HG02759 (cell line): Measurements from ENCODE around the gene MILR1.
"Not testable (repeated sequence)": the region's sequence is repeated elsewhere in the genome, so short reads cannot be mapped to it uniquely, and the experiment has no call there.

Source experiments
- ATAC-seq: cut with Tn5 transposase; IDR thresholded peaks from one replicate; pipeline ENCODE4 v1.9.1; 2021; ENCODE audit warnings: mild to moderate bottlenecking, moderate library complexity; ENCODE audit not compliant: unreplicated experiment

MILR1 gene

GRCh38 chr17:64448665-64449512 is at the start of gene MILR1:
TSS of gene MILR1 (plus strand) at chr17:64449115. CDS start at chr17:64449169, 54 bp downstream.
- no peak for ATAC-seq

DNA sequence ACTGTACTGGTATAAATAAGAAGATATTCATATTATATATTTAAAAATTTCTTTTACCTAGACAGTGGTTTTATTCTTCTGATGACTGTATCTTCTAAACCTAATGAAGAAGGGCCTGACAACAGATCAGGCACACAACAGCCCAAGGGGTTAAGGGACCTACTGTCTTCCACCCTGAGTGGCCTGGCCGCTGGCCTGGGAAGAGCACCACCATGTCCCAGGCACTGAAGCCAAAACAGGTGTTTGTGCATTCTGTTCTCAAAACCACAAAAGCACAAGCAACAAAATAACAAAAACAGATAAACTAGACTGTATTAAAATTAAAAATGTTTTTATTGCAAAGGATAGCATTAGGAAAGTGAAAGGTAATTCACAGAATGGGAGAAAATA is 49.2 kb upstream of the MILR1 start:
- ATAC-seq, result no peak

GRCh38 chr17:64400642-64401041 is 48.3 kb upstream of the MILR1 start:
- ATAC-seq, result no peak

DNA sequence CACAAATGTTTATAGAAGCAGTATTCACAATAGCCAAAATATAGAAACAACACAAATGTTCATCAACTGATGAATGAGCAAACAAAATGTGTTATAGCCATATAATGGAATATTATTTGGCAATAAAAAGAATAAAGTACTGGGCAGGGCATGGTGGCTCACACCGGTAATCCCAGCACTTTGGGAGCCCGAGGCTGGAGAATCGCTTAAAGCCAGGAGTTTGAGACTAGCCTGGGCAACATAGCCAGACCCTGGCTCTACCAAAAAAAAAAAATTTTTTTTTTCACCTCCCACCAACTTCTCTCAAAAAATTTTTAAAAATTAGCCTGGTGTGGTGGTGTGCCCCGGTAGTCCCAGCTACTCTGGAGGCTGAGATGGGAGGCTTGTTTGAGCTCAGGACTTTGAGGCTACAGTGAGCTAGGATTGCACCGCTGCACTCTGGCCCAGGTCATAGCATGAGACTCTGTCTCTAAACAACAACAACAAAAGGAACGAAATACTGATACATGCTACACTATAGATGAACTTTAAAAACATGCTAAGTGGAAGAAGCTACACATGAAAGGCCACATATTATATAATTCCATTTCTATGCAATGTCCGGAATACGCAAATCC is 47.6 kb upstream of the MILR1 start:
- no peak for ATAC-seq

GRCh38 chr17:64401941-64402340 is 47.0 kb upstream of the MILR1 start:
- ATAC-seq, result no peak

- no peak for ATAC-seq
Measured at GRCh38 chr17:64402469-64402868, 46.4 kb upstream of the MILR1 start.

DNA sequence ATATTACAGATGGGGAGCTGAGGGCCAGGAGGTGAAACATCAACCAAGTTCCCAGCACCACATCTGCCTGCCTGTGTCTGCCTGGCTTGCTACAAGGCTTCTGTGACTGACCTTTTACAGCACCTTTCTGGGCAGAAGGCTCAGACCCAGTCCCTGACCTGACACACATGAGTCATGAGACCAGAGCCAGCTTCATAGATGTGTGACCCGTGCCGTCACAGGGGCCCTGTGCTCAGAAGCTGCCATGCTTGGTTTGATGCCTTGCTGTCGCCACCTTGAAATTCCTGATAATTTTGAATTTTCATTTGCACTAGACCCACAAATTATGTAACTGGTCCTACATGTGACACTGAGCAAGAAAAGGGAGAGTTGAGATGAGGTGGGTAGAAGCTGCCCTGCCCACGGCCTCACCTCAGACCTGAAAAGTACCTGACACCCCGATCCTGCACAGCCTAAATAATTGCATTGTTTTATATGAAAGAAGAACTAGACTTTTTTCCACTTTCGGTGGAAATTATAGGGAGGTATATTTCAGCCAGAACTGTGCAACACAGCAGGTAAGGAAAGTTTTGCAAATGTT is 44.9 kb upstream of the MILR1 start:
- no peak for ATAC-seq

DNA sequence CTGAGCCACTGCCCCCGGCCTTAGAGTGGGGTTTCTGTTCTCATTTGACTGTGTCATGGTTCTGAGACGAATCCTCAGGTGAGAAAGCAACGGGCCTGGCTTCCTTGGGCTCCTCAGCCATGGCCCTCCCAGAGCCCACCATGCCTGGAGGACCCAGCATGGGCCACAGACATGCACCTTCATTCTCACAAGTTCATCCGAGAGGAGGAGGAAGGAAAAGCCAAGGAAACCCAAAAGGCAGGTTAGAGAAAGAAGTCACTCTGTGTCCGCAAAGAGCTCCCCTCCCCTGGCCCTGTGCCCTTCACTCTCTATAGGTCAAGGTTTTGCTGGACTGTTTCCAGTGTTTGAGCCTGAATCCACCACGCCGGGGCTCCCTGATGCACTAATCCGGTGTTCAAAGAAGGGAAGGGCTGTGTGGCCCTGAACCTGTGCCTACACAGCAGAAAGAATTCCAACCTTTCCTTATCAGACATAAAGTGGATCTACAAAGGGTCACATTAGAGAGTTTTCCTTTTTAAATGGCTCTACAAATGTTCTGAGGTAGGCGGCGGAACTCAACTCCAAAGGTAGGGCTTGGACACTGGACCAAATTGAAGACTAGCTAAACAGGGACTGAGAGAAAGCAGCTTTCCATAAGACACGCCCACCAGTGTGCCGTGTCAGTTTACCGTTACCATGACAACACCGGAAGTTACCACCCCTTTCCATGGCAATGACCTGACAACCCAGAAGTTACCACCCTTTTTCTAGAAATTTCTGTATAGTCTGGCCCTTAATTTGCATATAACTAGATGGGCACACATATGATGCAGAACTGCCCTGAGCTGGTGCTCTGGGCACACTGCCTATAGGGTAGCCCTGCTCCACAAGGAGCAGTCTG is 42.4 kb upstream of the MILR1 start:
- no peak for ATAC-seq

DNA sequence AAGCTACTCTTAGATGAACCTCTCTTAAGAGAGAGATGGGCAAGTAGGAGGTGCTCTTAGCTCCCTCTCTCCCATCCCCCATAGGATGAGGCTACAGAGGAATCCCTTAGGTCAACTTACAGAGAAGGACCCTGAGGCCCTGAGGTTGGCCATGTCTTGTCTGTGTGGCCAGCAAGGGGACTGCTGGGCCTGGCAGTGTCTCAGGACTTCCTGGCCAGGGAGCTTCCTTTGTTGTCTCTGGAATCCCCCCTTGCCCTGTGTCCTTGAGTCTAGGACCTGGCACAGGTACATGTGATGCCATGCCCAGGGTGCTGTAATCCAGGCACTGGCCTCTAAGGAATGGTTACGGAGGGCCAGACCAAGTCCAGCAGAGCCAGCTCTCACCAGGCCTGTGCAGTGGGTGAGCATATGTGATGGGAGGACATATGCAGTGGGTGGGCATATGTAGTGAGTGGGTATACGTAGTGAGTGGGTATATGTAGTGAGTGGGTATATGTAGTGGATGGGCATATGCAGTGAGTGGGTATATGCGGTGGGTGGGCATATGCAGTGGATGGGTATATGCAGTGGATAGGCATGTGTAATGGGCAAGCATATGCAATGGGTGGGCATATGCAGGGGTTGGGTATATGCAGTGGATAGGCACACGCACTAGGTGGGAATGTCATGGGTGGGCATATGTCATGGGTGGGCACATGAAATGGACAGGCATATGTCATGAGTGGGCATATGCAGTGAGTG is 38.0 kb upstream of the MILR1 start:
- no peak for ATAC-seq

DNA sequence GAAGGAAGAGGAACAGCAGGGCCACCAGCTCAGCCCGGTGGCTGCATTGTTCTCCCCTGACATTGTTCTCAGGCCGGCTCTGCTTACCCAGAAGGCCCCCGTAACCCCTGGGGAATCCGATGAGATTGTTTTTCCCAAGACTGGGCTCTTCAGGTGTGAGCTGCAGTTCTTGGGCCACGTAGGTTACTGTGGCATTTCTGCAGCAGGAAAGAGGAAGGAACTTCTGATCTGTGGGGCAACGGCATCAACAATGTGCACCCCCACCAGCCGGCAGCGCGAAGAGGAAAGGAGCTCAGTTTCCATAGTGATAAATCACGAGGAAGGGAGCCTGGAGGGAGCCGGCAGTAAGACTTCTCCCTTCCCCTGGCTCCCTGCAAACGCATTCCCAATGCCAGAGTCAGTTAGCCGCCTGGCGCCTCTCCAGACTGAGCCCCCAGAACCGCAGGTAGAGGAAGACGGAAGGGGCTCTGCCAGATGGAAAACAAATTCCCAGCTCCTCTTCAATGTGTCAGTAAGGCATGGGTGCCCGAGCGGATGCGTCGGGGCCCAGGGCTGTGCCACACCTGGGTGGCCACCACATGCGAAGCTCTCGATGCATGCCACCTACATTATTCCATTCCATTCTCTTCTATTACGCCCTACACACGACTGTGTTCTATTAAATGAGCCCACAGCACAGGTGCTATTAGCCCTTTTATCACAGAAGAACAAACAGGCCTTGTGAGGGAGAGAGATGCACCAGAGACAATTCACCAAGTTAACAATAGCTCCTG is 36.7 kb upstream of the MILR1 start:
- no peak for ATAC-seq

DNA sequence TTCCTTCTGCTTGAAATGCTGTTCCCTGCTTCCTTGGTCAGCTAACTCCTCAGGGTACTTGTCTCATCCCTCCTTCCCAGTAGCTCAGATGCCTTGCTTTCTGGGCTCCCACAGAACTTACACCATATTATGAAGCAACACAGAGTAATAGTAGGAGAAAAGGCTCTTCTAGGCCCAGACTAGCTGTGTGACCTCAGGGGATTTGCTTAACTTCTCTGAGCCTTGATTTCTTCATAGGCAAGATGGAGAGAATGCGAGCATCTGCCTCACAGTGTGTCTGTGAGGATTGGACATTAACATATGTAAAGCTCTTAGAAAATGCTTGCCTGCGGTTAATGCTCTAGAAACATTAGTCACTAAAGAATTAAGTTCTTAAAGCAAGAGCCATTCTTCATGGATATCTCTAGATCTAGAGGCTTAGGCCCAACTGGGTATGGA is 36.0 kb upstream of the MILR1 start:
- no peak for ATAC-seq

DNA sequence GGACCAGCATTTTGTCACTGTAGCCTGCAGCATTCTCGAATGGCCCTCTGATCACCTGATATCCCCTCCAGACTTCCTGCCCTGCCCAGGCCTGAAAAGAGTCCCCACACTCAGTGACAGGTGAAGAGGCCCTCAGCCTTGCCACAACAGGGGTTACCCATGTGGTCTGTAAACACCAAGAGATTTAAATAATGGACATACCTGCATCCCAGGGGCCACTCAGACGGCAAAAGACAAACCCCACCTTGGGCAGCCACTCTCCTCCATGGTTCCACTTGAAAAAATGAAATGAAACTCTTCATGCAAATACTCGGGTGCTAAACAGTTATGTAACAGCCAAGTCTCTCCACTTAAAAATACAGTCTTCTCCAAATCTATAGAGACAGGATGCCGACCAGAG is 35.4 kb upstream of the MILR1 start:
- ATAC-seq, result peak; percentile 52

DNA sequence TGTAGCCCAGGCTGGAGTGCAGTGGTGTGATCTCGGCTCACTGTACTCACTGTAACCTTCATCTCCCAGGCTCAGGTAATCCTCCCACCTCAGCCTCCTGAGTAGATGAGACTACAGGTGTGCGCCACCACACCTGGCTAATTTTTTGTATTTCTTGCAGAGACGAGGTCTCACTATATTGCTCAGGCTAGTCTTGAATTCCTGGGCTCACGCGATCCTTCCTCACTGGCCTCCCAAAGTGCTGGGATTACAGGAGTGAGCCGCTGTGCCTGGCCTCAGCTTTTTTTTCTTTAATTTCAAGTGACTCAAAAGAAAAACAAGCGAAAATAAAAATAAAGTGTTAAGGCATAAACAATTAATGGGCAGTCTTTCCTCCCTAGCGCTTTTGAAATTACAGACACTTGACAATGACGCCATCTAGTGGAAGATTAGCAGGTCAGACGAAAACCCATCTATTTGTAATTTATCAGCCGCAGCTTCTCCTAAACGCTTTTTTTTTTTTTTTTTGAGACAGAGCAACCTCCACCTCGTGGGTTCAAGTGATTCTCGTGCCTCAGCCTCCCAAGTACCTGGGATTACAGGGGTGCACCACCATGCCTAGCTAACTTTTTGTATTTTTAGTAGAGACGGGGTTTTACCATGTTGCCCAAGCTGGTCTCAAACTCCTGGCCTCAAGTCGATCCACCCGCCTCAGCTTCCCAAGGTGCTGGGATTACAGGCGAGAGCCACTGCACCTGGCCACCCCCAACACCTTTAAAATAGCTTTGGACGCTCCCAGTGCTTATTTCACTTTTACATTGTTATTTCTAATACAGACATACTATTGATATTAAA is 30.2 kb upstream of the MILR1 start:
- ATAC-seq, result no peak

DNA sequence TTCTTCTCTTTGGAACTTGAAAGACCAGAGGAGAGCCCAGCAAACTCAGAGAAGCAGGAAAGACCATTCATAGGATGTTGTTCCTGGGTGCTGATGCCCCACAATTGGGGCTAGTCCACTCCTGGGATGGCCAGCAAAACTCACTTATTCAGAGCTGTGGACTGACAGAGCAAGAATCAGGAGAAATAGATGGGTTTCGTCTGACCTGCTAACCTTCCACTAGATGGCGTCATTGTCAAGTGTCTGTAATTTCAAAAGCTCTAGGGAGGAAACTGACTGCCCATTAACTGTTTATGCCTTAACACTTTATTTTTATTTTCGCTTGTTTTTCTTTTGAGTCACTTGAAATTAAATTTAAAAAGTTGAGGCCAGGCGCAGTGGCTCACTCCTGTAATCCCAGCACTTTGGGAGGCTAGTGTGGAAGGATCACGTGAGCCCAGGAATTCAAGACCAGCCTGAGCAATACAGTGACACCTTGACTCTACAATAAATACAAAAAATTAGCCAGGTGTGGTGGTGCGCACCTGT is 28.7 kb upstream of the MILR1 start:
- ATAC-seq, result peak; percentile 43

DNA sequence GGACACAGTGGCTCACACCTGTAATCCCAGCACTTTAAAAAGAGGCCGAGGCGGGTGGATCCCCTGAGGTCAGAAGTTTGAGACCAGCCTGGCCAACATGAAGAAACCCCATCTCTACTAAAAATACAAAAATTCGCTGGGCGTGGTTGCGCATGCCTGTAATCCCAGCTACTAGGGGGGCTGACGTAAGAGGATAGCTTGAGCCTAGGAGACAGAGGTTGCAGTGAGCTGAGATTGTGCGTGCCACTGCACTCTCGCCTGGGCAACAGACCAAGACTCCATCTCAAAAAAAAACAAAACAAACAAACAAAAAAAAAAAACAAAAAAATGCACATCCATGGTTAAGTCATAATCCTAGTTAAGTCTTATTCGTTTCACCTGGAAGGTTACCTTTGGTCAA is 26.8 kb upstream of the MILR1 start:
- ATAC-seq, result not testable (repeated sequence)

GRCh38 chr17:64423881-64424280 is 25.0 kb upstream of the MILR1 start:
- ATAC-seq, result no peak

DNA sequence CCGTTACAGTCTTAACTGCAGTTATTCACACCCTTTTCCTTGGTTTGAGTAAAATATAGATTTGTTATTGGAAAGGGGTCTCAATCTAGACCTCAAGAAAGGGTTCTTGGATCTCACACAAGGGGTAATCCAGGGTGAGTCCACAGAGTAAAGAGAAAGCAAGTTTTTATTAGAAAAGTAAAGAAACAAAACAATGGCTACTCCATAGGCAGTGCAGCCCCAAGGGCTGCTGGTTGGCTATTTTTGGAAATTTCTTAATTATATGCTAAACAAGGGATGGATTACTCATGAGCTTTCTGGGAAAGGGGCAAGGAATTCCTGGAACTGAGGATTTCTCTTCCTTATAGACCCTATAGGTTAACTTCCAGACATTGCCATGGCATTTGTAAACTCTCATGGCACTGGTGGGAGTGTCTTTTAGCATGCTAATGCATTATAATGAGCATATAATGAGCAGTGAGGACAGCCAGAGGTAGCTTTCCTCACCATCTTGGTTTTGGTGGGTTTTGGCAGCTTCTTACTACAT is 24.5 kb upstream of the MILR1 start:
- ATAC-seq, result no peak

DNA sequence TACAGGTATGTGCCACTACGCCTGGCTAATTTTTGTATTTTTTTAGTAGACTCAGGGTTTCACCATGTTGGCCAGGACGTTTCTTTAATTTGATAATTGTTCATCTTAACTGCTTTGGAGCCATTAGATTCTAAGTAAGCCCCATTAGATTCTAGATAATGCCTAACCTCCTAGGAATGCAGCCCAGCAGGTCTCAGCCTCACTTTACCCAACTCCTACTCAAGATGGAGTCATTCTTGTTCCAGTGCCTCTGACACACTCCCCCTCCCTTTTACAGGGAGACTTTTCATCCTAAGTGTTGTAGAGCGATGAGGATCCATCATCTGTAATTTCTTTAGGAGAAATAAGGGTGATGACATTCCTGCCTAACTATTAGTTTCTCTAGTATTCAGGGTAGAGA is 23.7 kb upstream of the MILR1 start:
- ATAC-seq, result no peak
